Transverse colon (tissue), 4 donors: ENCODE data around the gene CAPN5.

Experiments
- CTCF ChIP-seq, 5 experiments: fragments of 200-600 bp in 3 of 5; fragments of 450-650 bp in 2 of 5; sonication (generic) in 3 of 5; IDR thresholded peaks; 1 replicate in 2 of 5; 2 replicates in 3 of 5; pipeline ENCODE4 v1.5.1; 2016 to 2017; ENCODE audit warnings: antibody characterized with exemption in 5 of 5, inconsistent platforms in 3 of 5, mild to moderate bottlenecking in 2 of 5, moderate library complexity in 1 of 5
- EP300 ChIP-seq: sonication (generic); formaldehyde crosslinking; IDR thresholded peaks from one replicate; pipeline ENCODE4 v1.6.1; 2017; ENCODE audit warnings: antibody characterized with exemption, low read depth
- POLR2A ChIP-seq: fragments of 450-650 bp; IDR thresholded peaks from one replicate; pipeline ENCODE4 v1.6.1; 2016; ENCODE audit warnings: antibody characterized with exemption, mild to moderate bottlenecking, moderate library complexity
- POLR2AphosphoS5 ChIP-seq, 3 donors: sonication (generic); formaldehyde crosslinking; IDR thresholded peaks; one replicate each; pipeline ENCODE4 v1.6.1; 2016; ENCODE audit warnings: antibody characterized with exemption in 3 of 3

- no peak for TF ChIP-seq CTCF (IDR thresholded peaks at IDR 0.05)
- TF ChIP-seq POLR2AphosphoS5 (IDR thresholded peaks at IDR 0.05): peak in 1 of 3 donors; percentile 5
- no peak for TF ChIP-seq POLR2A
- TF ChIP-seq EP300: no peak
Measured at GRCh38 chr11:77111277-77111676, 44.5 kb downstream of the CAPN5 start.
